Astrocyte (in vitro differentiated cells and primary cell): ENCODE data around the gene TMEM256.

Experiments
- CTCF ChIP-seq: IDR thresholded peaks from 2 replicates; pipeline ENCODE4 v1.5.1; 2011; ENCODE audit warnings: low read depth, mild to moderate bottlenecking, inconsistent platforms, low read length, moderate library complexity; ENCODE audit not compliant: insufficient read depth
- EZH2 ChIP-seq: IDR thresholded peaks from 2 replicates; pipeline ENCODE4 v1.6.1; 2012; ENCODE audit warnings: mild to moderate bottlenecking, low read length, inconsistent platforms; ENCODE audit not compliant: insufficient read depth

- TF ChIP-seq EZH2 (no peak), CTCF (no peak)
Measured at GRCh38 chr17:7417056-7417655, 13.3 kb upstream of the TMEM256 start.
